Endodermal cell (in vitro differentiated cells): ENCODE results near the gene COPG1. TPM values are rescaled to one million over a fixed set of nuclear protein-coding genes. Genes with fewer than 3 reads are reported as not detected.
A peak's percentile ranks its signal among the peaks of the same experiment; 100 is the strongest.

Experiments used
- DNase-seq: peaks from one replicate; pipeline ENCODE4 v3.0.0-alpha.2; 2017
- H3K27ac ChIP-seq: 2 replicates; pipeline ENCODE4 v1.5.1; 2013; ENCODE audit warnings: mild to moderate bottlenecking, low read depth, low read length, moderate library complexity
- H3K27me3 ChIP-seq: 2 replicates; pipeline ENCODE4 v1.6.1; 2013; ENCODE audit warnings: mild to moderate bottlenecking, low read length, moderate library complexity; ENCODE audit not compliant: insufficient read depth, control insufficient read depth, poor library complexity, severe bottlenecking
- H3K36me3 ChIP-seq: 2 replicates; pipeline ENCODE4 v1.7.0; 2013; ENCODE audit warnings: mild to moderate bottlenecking, low read length, moderate library complexity; ENCODE audit not compliant: control insufficient read depth, insufficient read depth
- H3K4me1 ChIP-seq: one replicate; pipeline ENCODE4 v1.7.0; 2013; ENCODE audit warnings: low read length; ENCODE audit not compliant: control insufficient read depth, insufficient read depth
- H3K4me3 ChIP-seq: 2 replicates; pipeline ENCODE4 v1.5.1; 2013; ENCODE audit warnings: mild to moderate bottlenecking, low read length, moderate library complexity
- H3K9ac ChIP-seq: 2 replicates; pipeline ENCODE4 v1.6.1; 2013; ENCODE audit warnings: mild to moderate bottlenecking, low read length, moderate library complexity; ENCODE audit not compliant: poor library complexity, severe bottlenecking; ENCODE audit errors: extremely low read depth
- H3K9me3 ChIP-seq: 2 replicates; pipeline ENCODE4 v1.6.1; 2013; ENCODE audit warnings: mild to moderate bottlenecking, low read length, moderate library complexity; ENCODE audit not compliant: control insufficient read depth
- H3K27ac Mint-ChIP-seq: 2 replicates; pipeline ENCODE4 v1.8.0; 2020; ENCODE audit warnings: mixed read lengths
- H3K27me3 Mint-ChIP-seq: 2 replicates; pipeline ENCODE4 v1.8.0; 2021; ENCODE audit warnings: mild to moderate bottlenecking, mixed read lengths; ENCODE audit not compliant: insufficient read depth
- H3K36me3 Mint-ChIP-seq: 2 replicates; pipeline ENCODE4 v1.8.0; 2020; ENCODE audit warnings: low read depth, mixed read lengths
- H3K4me1 Mint-ChIP-seq: 2 replicates; pipeline ENCODE4 v1.8.0; 2020; ENCODE audit warnings: mixed read lengths
- H3K4me3 Mint-ChIP-seq: 2 replicates; pipeline ENCODE4 v1.8.0; 2020; ENCODE audit warnings: mild to moderate bottlenecking, moderate library complexity, mixed read lengths
- H3K9me3 Mint-ChIP-seq: 2 replicates; pipeline ENCODE4 v1.8.0; 2020; ENCODE audit warnings: mild to moderate bottlenecking, mixed read lengths
- CTCF ChIP-seq: fragments of 200-600 bp; sonication (generic); conservative IDR thresholded peaks from 2 replicates; pipeline ENCODE4 v1.5.0; 2021; ENCODE audit warnings: antibody characterized with exemption, mild to moderate bottlenecking
- WGBS, 2 experiments: methylation state at CpG; one replicate each; pipeline versions ENCODE4 v1.1.5 to v1.1.7; 2013; ENCODE audit warnings: missing lambda C conversion rate in 2 of 2, mixed read lengths in 1 of 2; ENCODE audit not compliant: insufficient coverage in 1 of 2, insufficient read length in 1 of 2; 5-methylcytosine and 5-hydroxymethylcytosine counted together
- total RNA-seq, 2 donors: library from RNA; stranded (reverse); fragmentation: NEBNext Ultra II Directional in 1 of 2; extraction: Animal tissue kit (Norgen Biotek cat#: 25700) in 1 of 2; gene quantifications; 2 replicates in 1 of 2; 3 replicates in 1 of 2; pipeline ENCODE4 v1.2.1, GENCODE V29; 2021

Gene COPG1
- total RNA-seq, 2 donors from 2014 or later: 151 to 193 TPM

GRCh38 chr3:129207479-129207878, 41.9 kb upstream of the COPG1 start:
- TF ChIP-seq CTCF: no peak

GRCh38 chr3:129211345-129211744, 38.1 kb upstream of the COPG1 start:
- Histone ChIP-seq H3K4me1 (no peaks in the 10 kb centered on the region), H3K27ac (no peak overlapping the region), H3K9me3 (no peaks in the 10 kb centered on the region), H3K9ac (no peak overlapping the region), H3K36me3 (no peaks in the 10 kb centered on the region), H3K27me3 (no peaks in the 10 kb centered on the region), H3K4me3 (no peak overlapping the region)
- 80 to 93% methylated on average over 1 of the region's 1 CpG for WGBS, 2 experiments
- Mint-ChIP-seq H3K36me3 (no peaks in the 10 kb centered on the region), H3K4me3 (no peak overlapping the region), H3K27ac (no peak overlapping the region), H3K27me3 (no peaks in the 10 kb centered on the region), H3K9me3 (no peaks in the 10 kb centered on the region), H3K4me1 (no peaks in the 10 kb centered on the region)
- TF ChIP-seq CTCF: no peak
- no peak for DNase-seq

More at GRCh38 chr3:129207479-129207878, 41.9 kb upstream of the COPG1 start:
- WGBS, 2 experiments: 79 to 89% methylated on average over 3 to 4 of the region's 4 CpGs
- Mint-ChIP-seq H3K27ac (no peak overlapping the region), H3K4me3 (no peak overlapping the region), H3K27me3 (peaks cover 4% of the 10 kb centered on the region), H3K9me3 (no peaks in the 10 kb centered on the region), H3K36me3 (no peaks in the 10 kb centered on the region), H3K4me1 (no peaks in the 10 kb centered on the region)
- Histone ChIP-seq H3K4me1 (no peaks in the 10 kb centered on the region), H3K4me3 (no peak overlapping the region), H3K27ac (no peak overlapping the region), H3K27me3 (no peaks in the 10 kb centered on the region), H3K36me3 (no peaks in the 10 kb centered on the region), H3K9me3 (no peaks in the 10 kb centered on the region), H3K9ac (no peak overlapping the region)
- no peak for DNase-seq

- Mint-ChIP-seq H3K27me3 (no peaks in the 10 kb centered on the region), H3K27ac (no peak overlapping the region), H3K9me3 (no peaks in the 10 kb centered on the region), H3K4me1 (no peaks in the 10 kb centered on the region), H3K4me3 (no peak overlapping the region), H3K36me3 (no peaks in the 10 kb centered on the region)
- no peak overlapping the region for H3K9ac ChIP-seq
- DNase-seq: peak; percentile 57
- no peaks in the 10 kb centered on the region for H3K9me3 ChIP-seq
- whole genome bisulfite sequencing, 2 experiments: 83 to 89% methylated on average over 2 to 6 of the region's 6 CpGs
- no peak overlapping the region for H3K4me3 ChIP-seq
- no peak for TF ChIP-seq CTCF
- no peaks in the 10 kb centered on the region for H3K36me3 ChIP-seq
- H3K27me3 ChIP-seq: no peaks in the 10 kb centered on the region
- no peak overlapping the region for H3K27ac ChIP-seq
- H3K4me1 ChIP-seq: no peaks in the 10 kb centered on the region
These were observed 37.6 kb upstream of the COPG1 start for GRCh38 chr3:129211772-129212171.
